Measurements from ENCODE around the gene CABP5.
A peak's percentile ranks its signal among the peaks of the same experiment; 100 is the strongest.

Gene CABP5

GRCh38 chr19:48069435-48069834 is 25.6 kb upstream of the CABP5 start:
- WGBS = 77% methylated on average over 2 of the region's 2 CpGs
- H2AK5ac ChIP-seq (ENCODE audit: low read length, severe bottlenecking) = no peak overlapping the region
- no peak overlapping the region for H2BK120ac ChIP-seq (ENCODE audit: low read depth, low read length)
- no peak overlapping the region for H2AFZ ChIP-seq (ENCODE audit: low read depth, low read length)
- no peak overlapping the region for H4K8ac ChIP-seq (ENCODE audit: low read length)
- H3K4me1 ChIP-seq (ENCODE audit: control insufficient read depth, insufficient read depth, low read depth, low read length) = no peaks in the 10 kb centered on the region
- no peak overlapping the region for H4K91ac ChIP-seq (ENCODE audit: low read length)
- no peak overlapping the region for H3K18ac ChIP-seq (ENCODE audit: low read depth in 1 of 2, low read length in 2 of 2)
- H3K4me3 ChIP-seq (ENCODE audit: insufficient read depth in 1 of 2, low read depth in 1 of 2, low read length in 2 of 2) = no peak overlapping the region
- no peaks in the 10 kb centered on the region for H3K79me1 ChIP-seq (replicated peaks; ENCODE audit: low read length, poor library complexity, severe bottlenecking)
- no peak overlapping the region for H3K14ac ChIP-seq (ENCODE audit: low read length in 2 of 2)
- no peak overlapping the region for H2BK12ac ChIP-seq (ENCODE audit: low read length in 2 of 2)
- no peak overlapping the region for H3K4ac ChIP-seq (ENCODE audit: low read depth in 1 of 2, low read length in 2 of 2)
- H2BK5ac ChIP-seq (ENCODE audit: low read depth, low read length, poor library complexity, severe bottlenecking) = no peak overlapping the region
- no peak overlapping the region for H3K4me2 ChIP-seq (ENCODE audit: low read length, poor library complexity, severe bottlenecking)
- H3K36me3 ChIP-seq (ENCODE audit: control insufficient read depth in 1 of 2, insufficient read depth in 2 of 2, low read depth in 1 of 2, low read length in 2 of 2) = no peaks in the 10 kb centered on the region
- no peak overlapping the region for H3K9ac ChIP-seq (ENCODE audit: low read length)
- peaks cover 0 to 14% of the 10 kb centered on the region in 2 experiments for H3K27me3 ChIP-seq (ENCODE audit: control insufficient read depth in 1 of 2, insufficient read depth in 1 of 2, low read length in 2 of 2)
- H2BK15ac ChIP-seq (ENCODE audit: low read depth, poor library complexity, severe bottlenecking) = no peak overlapping the region
- peaks cover 3% of the 10 kb centered on the region for H3K9me3 ChIP-seq (ENCODE audit: control insufficient read depth, low read length)
- H3K27ac ChIP-seq (ENCODE audit: low read length, poor library complexity, severe bottlenecking) = no peak overlapping the region
- no peak for DNase-seq
- H3K23ac ChIP-seq (ENCODE audit: low read length in 2 of 2) = no peak overlapping the region

GRCh38 chr19:48064509-48064908 is 20.6 kb upstream of the CABP5 start:
- no peak overlapping the region for H3K9ac ChIP-seq (ENCODE audit: low read length)
- no peak overlapping the region for H3K27ac ChIP-seq (ENCODE audit: low read length, poor library complexity, severe bottlenecking)
- no peak overlapping the region for H3K4me3 ChIP-seq (ENCODE audit: insufficient read depth in 1 of 2, low read depth in 1 of 2, low read length in 2 of 2)
- H3K4me2 ChIP-seq (ENCODE audit: low read length, poor library complexity, severe bottlenecking) = no peak overlapping the region
- no peak overlapping the region for H2BK120ac ChIP-seq (ENCODE audit: low read depth, low read length)
- no peak overlapping the region for H3K18ac ChIP-seq (ENCODE audit: low read depth in 1 of 2, low read length in 2 of 2)
- H2AFZ ChIP-seq (ENCODE audit: low read depth, low read length) = no peak overlapping the region
- no peak overlapping the region for H2BK12ac ChIP-seq (ENCODE audit: low read length in 2 of 2)
- WGBS = 91% methylated on average over 1 of the region's 2 CpGs
- no peak overlapping the region for H2BK15ac ChIP-seq (ENCODE audit: low read depth, poor library complexity, severe bottlenecking)
- H3K79me1 ChIP-seq (replicated peaks; ENCODE audit: low read length, poor library complexity, severe bottlenecking) = no peaks in the 10 kb centered on the region
- no peak overlapping the region for H2BK5ac ChIP-seq (ENCODE audit: low read depth, low read length, poor library complexity, severe bottlenecking)
- no peak overlapping the region for H3K14ac ChIP-seq (ENCODE audit: low read length in 2 of 2)
- no peak overlapping the region for H2AK5ac ChIP-seq (ENCODE audit: low read length, severe bottlenecking)
- no peaks in the 10 kb centered on the region for H3K4me1 ChIP-seq (ENCODE audit: control insufficient read depth, insufficient read depth, low read depth, low read length)
- H3K27me3 ChIP-seq (ENCODE audit: control insufficient read depth in 1 of 2, insufficient read depth in 1 of 2, low read length in 2 of 2) = peaks cover 0 to 29% of the 10 kb centered on the region in 2 experiments
- no peak overlapping the region for H3K4ac ChIP-seq (ENCODE audit: low read depth in 1 of 2, low read length in 2 of 2)
- H4K8ac ChIP-seq (ENCODE audit: low read length) = no peak overlapping the region
- H3K9me3 ChIP-seq (ENCODE audit: control insufficient read depth, low read length) = no peaks in the 10 kb centered on the region
- H4K91ac ChIP-seq (ENCODE audit: low read length) = no peak overlapping the region
- H3K36me3 ChIP-seq (ENCODE audit: control insufficient read depth in 1 of 2, insufficient read depth in 2 of 2, low read depth in 1 of 2, low read length in 2 of 2) = no peaks in the 10 kb centered on the region
- no peak overlapping the region for H3K23ac ChIP-seq (ENCODE audit: low read length in 2 of 2)
- peak; percentile 13 for DNase-seq

GRCh38 chr19:48061401-48062344 is 17.8 kb upstream of the CABP5 start:
- no peak overlapping the region for H2AFZ ChIP-seq (ENCODE audit: low read depth, low read length)
- no peaks in the 10 kb centered on the region for H3K36me3 ChIP-seq (ENCODE audit: control insufficient read depth in 1 of 2, insufficient read depth in 2 of 2, low read depth in 1 of 2, low read length in 2 of 2)
- H3K4me2 ChIP-seq (ENCODE audit: low read length, poor library complexity, severe bottlenecking) = no peak overlapping the region
- no peak overlapping the region for H3K14ac ChIP-seq (ENCODE audit: low read length in 2 of 2)
- H3K79me1 ChIP-seq (replicated peaks; ENCODE audit: low read length, poor library complexity, severe bottlenecking) = no peaks in the 10 kb centered on the region
- H2BK12ac ChIP-seq (ENCODE audit: low read length in 2 of 2) = no peak overlapping the region
- no peak for DNase-seq
- H2AK5ac ChIP-seq (ENCODE audit: low read length, severe bottlenecking) = no peak overlapping the region
- H3K4me1 ChIP-seq (ENCODE audit: control insufficient read depth, insufficient read depth, low read depth, low read length) = no peaks in the 10 kb centered on the region
- H3K27ac ChIP-seq (ENCODE audit: low read length, poor library complexity, severe bottlenecking) = no peak overlapping the region
- H3K9me3 ChIP-seq (ENCODE audit: control insufficient read depth, low read length) = no peaks in the 10 kb centered on the region
- H3K4ac ChIP-seq (ENCODE audit: low read depth in 1 of 2, low read length in 2 of 2) = no peak overlapping the region
- no peak overlapping the region for H3K23ac ChIP-seq (ENCODE audit: low read length in 2 of 2)
- H2BK15ac ChIP-seq (ENCODE audit: low read depth, poor library complexity, severe bottlenecking) = no peak overlapping the region
- no peak overlapping the region for H2BK120ac ChIP-seq (ENCODE audit: low read depth, low read length)
- H3K18ac ChIP-seq (ENCODE audit: low read depth in 1 of 2, low read length in 2 of 2) = no peak overlapping the region
- H4K8ac ChIP-seq (ENCODE audit: low read length) = no peak overlapping the region
- H4K91ac ChIP-seq (ENCODE audit: low read length) = no peak overlapping the region
- no peak overlapping the region for H2BK5ac ChIP-seq (ENCODE audit: low read depth, low read length, poor library complexity, severe bottlenecking)
- WGBS = 69% methylated on average over 35 of the region's 37 CpGs
- peaks cover 0 to 24% of the 10 kb centered on the region in 2 experiments for H3K27me3 ChIP-seq (ENCODE audit: control insufficient read depth in 1 of 2, insufficient read depth in 1 of 2, low read length in 2 of 2)
- H3K9ac ChIP-seq (ENCODE audit: low read length) = no peak overlapping the region
- H3K4me3 ChIP-seq (ENCODE audit: insufficient read depth in 1 of 2, low read depth in 1 of 2, low read length in 2 of 2) = no peak overlapping the region

- peaks cover 0 to 27% of the 10 kb centered on the region in 2 experiments for H3K27me3 ChIP-seq (ENCODE audit: control insufficient read depth in 1 of 2, insufficient read depth in 1 of 2, low read length in 2 of 2)
- no peak overlapping the region for H3K14ac ChIP-seq (ENCODE audit: low read length in 2 of 2)
- DNase-seq = no peak
- H2AK5ac ChIP-seq (ENCODE audit: low read length, severe bottlenecking) = no peak overlapping the region
- H2BK15ac ChIP-seq (ENCODE audit: low read depth, poor library complexity, severe bottlenecking) = no peak overlapping the region
- H2BK5ac ChIP-seq (ENCODE audit: low read depth, low read length, poor library complexity, severe bottlenecking) = no peak overlapping the region
- no peak overlapping the region for H3K4ac ChIP-seq (ENCODE audit: low read depth in 1 of 2, low read length in 2 of 2)
- no peak overlapping the region for H2BK12ac ChIP-seq (ENCODE audit: low read length in 2 of 2)
- H2AFZ ChIP-seq (ENCODE audit: low read depth, low read length) = no peak overlapping the region
- no peak overlapping the region for H4K8ac ChIP-seq (ENCODE audit: low read length)
- H3K9ac ChIP-seq (ENCODE audit: low read length) = no peak overlapping the region
- no peaks in the 10 kb centered on the region for H3K9me3 ChIP-seq (ENCODE audit: control insufficient read depth, low read length)
- H3K36me3 ChIP-seq (ENCODE audit: control insufficient read depth in 1 of 2, insufficient read depth in 2 of 2, low read depth in 1 of 2, low read length in 2 of 2) = no peaks in the 10 kb centered on the region
- no peaks in the 10 kb centered on the region for H3K79me1 ChIP-seq (replicated peaks; ENCODE audit: low read length, poor library complexity, severe bottlenecking)
- H3K23ac ChIP-seq (ENCODE audit: low read length in 2 of 2) = no peak overlapping the region
- no peak overlapping the region for H4K91ac ChIP-seq (ENCODE audit: low read length)
- H2BK120ac ChIP-seq (ENCODE audit: low read depth, low read length) = no peak overlapping the region
- no peak overlapping the region for H3K4me3 ChIP-seq (ENCODE audit: insufficient read depth in 1 of 2, low read depth in 1 of 2, low read length in 2 of 2)
- WGBS = 78% methylated on average over 3 of the region's 5 CpGs
- no peak overlapping the region for H3K27ac ChIP-seq (ENCODE audit: low read length, poor library complexity, severe bottlenecking)
- H3K4me1 ChIP-seq (ENCODE audit: control insufficient read depth, insufficient read depth, low read depth, low read length) = no peaks in the 10 kb centered on the region
- no peak overlapping the region for H3K18ac ChIP-seq (ENCODE audit: low read depth in 1 of 2, low read length in 2 of 2)
- no peak overlapping the region for H3K4me2 ChIP-seq (ENCODE audit: low read length, poor library complexity, severe bottlenecking)
Measured at GRCh38 chr19:48060381-48060780, 16.5 kb upstream of the CABP5 start.

All from mesenchymal stem cell (in vitro differentiated cells and primary cell).